Measurements from ENCODE around the gene SNRPN.

- TF ChIP-seq, protein P1, sequence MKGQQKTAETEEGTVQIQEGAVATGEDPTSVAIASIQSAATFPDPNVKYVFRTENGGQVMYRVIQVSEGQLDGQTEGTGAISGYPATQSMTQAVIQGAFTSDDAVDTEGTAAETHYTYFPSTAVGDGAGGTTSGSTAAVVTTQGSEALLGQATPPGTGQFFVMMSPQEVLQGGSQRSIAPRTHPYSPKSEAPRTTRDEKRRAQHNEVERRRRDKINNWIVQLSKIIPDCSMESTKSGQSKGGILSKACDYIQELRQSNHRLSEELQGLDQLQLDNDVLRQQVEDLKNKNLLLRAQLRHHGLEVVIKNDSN (CRISPR knock-in tag; IDR thresholded peaks at IDR 0.05) = no peak
- TF ChIP-seq, protein P2, sequence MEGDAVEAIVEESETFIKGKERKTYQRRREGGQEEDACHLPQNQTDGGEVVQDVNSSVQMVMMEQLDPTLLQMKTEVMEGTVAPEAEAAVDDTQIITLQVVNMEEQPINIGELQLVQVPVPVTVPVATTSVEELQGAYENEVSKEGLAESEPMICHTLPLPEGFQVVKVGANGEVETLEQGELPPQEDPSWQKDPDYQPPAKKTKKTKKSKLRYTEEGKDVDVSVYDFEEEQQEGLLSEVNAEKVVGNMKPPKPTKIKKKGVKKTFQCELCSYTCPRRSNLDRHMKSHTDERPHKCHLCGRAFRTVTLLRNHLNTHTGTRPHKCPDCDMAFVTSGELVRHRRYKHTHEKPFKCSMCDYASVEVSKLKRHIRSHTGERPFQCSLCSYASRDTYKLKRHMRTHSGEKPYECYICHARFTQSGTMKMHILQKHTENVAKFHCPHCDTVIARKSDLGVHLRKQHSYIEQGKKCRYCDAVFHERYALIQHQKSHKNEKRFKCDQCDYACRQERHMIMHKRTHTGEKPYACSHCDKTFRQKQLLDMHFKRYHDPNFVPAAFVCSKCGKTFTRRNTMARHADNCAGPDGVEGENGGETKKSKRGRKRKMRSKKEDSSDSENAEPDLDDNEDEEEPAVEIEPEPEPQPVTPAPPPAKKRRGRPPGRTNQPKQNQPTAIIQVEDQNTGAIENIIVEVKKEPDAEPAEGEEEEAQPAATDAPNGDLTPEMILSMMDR (IDR thresholded peaks at IDR 0.05) = no peak
- TF ChIP-seq ATF1 (CRISPR knock-in tag; IDR thresholded peaks at IDR 0.05) (no peak), RELA (CRISPR knock-in tag; IDR thresholded peaks at IDR 0.05; ENCODE audit: borderline replicate concordance) (no peak), FOXK1 (CRISPR knock-in tag; IDR thresholded peaks at IDR 0.05) (no peak)
- TF ChIP-seq, protein P3, sequence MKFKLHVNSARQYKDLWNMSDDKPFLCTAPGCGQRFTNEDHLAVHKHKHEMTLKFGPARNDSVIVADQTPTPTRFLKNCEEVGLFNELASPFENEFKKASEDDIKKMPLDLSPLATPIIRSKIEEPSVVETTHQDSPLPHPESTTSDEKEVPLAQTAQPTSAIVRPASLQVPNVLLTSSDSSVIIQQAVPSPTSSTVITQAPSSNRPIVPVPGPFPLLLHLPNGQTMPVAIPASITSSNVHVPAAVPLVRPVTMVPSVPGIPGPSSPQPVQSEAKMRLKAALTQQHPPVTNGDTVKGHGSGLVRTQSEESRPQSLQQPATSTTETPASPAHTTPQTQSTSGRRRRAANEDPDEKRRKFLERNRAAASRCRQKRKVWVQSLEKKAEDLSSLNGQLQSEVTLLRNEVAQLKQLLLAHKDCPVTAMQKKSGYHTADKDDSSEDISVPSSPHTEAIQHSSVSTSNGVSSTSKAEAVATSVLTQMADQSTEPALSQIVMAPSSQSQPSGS (CRISPR knock-in tag; IDR thresholded peaks at IDR 0.05; ENCODE audit: borderline replicate concordance, low read depth) = no peak
- TF ChIP-seq, protein P4, sequence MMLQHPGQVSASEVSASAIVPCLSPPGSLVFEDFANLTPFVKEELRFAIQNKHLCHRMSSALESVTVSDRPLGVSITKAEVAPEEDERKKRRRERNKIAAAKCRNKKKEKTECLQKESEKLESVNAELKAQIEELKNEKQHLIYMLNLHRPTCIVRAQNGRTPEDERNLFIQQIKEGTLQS (CRISPR knock-in tag; conservative IDR thresholded peaks at IDR 0.05) = no peak
These were observed 2.9 kb downstream of the SNRPN start for GRCh38 chr15:24957691-24958090.
